ENCODE measurements around the gene XPR1. TPM values are rescaled to one million over a fixed set of nuclear protein-coding genes. Genes with fewer than 3 reads are reported as not detected.

The XPR1 gene
- total and polyA plus RNA-seq, 10 of the 15 experiments (the other 5 are each of a cell fraction or from before 2014, with no cell fraction given): 1.1 to 33.9 (median 11.3) TPM

GRCh38 chr1:180796897-180797640 is 165.2 kb downstream of the XPR1 start:
- H3K4me1 ChIP-seq (ENCODE audit: control insufficient read depth, insufficient read depth, low read length): no peaks in the 10 kb centered on the region
- FAIRE-seq: no peak
- H3K9me3 ChIP-seq (replicated peaks; ENCODE audit: control insufficient read depth, insufficient read depth, low read length): no peaks in the 10 kb centered on the region
- H4K20me1 ChIP-seq (ENCODE audit: control insufficient read depth, insufficient read depth): no peaks in the 10 kb centered on the region
- BruUV-seq (replicated peaks): no TSS peak
- ChIA-PET POLR2A (no interaction called here), RAD21 (ENCODE audit: unreplicated experiment) (no interaction called here), SMC1A (ENCODE audit: uncharacterized antibody, unreplicated experiment) (interaction anchor here (2.3 kb wide), 1 partner anchor 65 kb away, joined by 5 read pairs; no protein-coding TSS in a partner anchor), CTCF (no interaction called here)
- WGBS (ENCODE audit: insufficient coverage, insufficient replicate concordance, low lambda C conversion rate, missing lambda C conversion rate): 0% methylated on average over 1 of the region's 1 CpG
- ATAC-seq: no peak
- no peak overlapping the region for H3K9ac ChIP-seq (ENCODE audit: control insufficient read depth, insufficient read depth, low read length)
- no peaks in the 10 kb centered on the region for H3K27me3 ChIP-seq (replicated peaks in 1 of 2; ENCODE audit: control insufficient read depth in 2 of 2, insufficient read depth in 2 of 2, low read length in 1 of 2)
- H3K79me2 ChIP-seq (ENCODE audit: control insufficient read depth, insufficient read depth, low read length): no peaks in the 10 kb centered on the region
- intact Hi-C loops (cut with micrococcal nuclease; ENCODE audit: unreplicated experiment) (no loop called here), in situ Hi-C loops (cut with MboI) (no loop called here)
- no peaks in the 10 kb centered on the region for H3K36me3 ChIP-seq (ENCODE audit: control insufficient read depth in 2 of 2, insufficient read depth in 2 of 2, low read length in 1 of 2)
- H2AFZ ChIP-seq (ENCODE audit: control insufficient read depth, low read depth, low read length): no peak overlapping the region
- H3K27ac ChIP-seq (ENCODE audit: control insufficient read depth, insufficient read depth): no peak overlapping the region
- no peak overlapping the region for H3K4me2 ChIP-seq (ENCODE audit: control insufficient read depth, insufficient read depth)
- no peak overlapping the region for H3K4me3 ChIP-seq
- no peak for DNase-seq (ENCODE audit: low read depth, low spot score)
- TF ChIP-seq MYB (IDR thresholded peaks at IDR 0.05; ENCODE audit: borderline replicate concordance, low read depth, low read length): no peak
- no peak for TF ChIP-seq ETV6 (conservative IDR thresholded peaks at IDR 0.05 in 1 of 2, IDR thresholded peaks at IDR 0.05 in 1 of 2; ENCODE audit: borderline replicate concordance in 1 of 2, low read depth in 1 of 2)
- no peak for TF ChIP-seq SREBF2 (IDR thresholded peaks at IDR 0.05; ENCODE audit: low read length)
- TF ChIP-seq ZZZ3 (IDR thresholded peaks at IDR 0.05; ENCODE audit: control insufficient read depth, insufficient read length, low read depth): no peak
- TF ChIP-seq IKZF2 (IDR thresholded peaks at IDR 0.05): no peak
- no peak for TF ChIP-seq E4F1 (IDR thresholded peaks at IDR 0.05; ENCODE audit: borderline replicate concordance, partially characterized antibody)
- TF ChIP-seq TCF3 (IDR thresholded peaks at IDR 0.05; ENCODE audit: borderline replicate concordance, insufficient read depth, low read depth, low read length): no peak
- TF ChIP-seq BCLAF1 (IDR thresholded peaks at IDR 0.05): no peak
- no peak for TF ChIP-seq ZBTB11 (CRISPR knock-in tag; IDR thresholded peaks at IDR 0.05)
- TF ChIP-seq MTA2 (IDR thresholded peaks at IDR 0.05; ENCODE audit: low read depth): no peak
- no peak for TF ChIP-seq SIN3A (IDR thresholded peaks at IDR 0.05; ENCODE audit: low read depth, low read length)
- no peak for TF ChIP-seq RCOR1 (conservative IDR thresholded peaks at IDR 0.05; ENCODE audit: low read depth, low read length)
